SK-N-SH treated with all-trans-retinoic acid at 6 μM for 48 hours (cell line): Measurements from ENCODE around the gene SORL1.

Experiments used
- ATAC-seq: fragments of 200-7000 bp; cut with Tn5 transposase; 3 replicates; pipeline ENCODE4 v1.9.1; 2020; ENCODE audit warnings: mild to moderate bottlenecking, moderate library complexity
- CREB5 ChIP-seq: fragments of 250-450 bp; sonication (Bioruptor Pico); IDR thresholded peaks from 2 replicates; pipeline ENCODE4 v1.5.1; 2020; ENCODE audit warnings: low read depth, mild to moderate bottlenecking, moderate library complexity
- CSDC2 ChIP-seq: fragments of 250-450 bp; sonication (Bioruptor Pico); IDR thresholded peaks from 2 replicates; pipeline ENCODE4 v1.5.0; 2020; ENCODE audit warnings: mild to moderate bottlenecking, moderate library complexity
- CSRNP3 ChIP-seq: fragments of 250-450 bp; sonication (Bioruptor Pico); IDR thresholded peaks from 2 replicates; pipeline ENCODE4 v1.5.1; 2021; ENCODE audit warnings: mild to moderate bottlenecking, moderate library complexity
- ISL1 ChIP-seq: fragments of 250-450 bp; sonication (Bioruptor Pico); IDR thresholded peaks from 2 replicates; pipeline ENCODE4 v2.1.2; 2022; ENCODE audit warnings: mild to moderate bottlenecking, moderate library complexity
- PATZ1 ChIP-seq: fragments of 250-450 bp; sonication (Bioruptor Pico); IDR thresholded peaks from 2 replicates; pipeline ENCODE4 v1.8.0; 2020; ENCODE audit warnings: mild to moderate bottlenecking, moderate library complexity, borderline replicate concordance
- POU6F1 ChIP-seq: fragments of 250-450 bp; sonication (Bioruptor Pico); IDR thresholded peaks from 2 replicates; pipeline ENCODE4 v1.8.0; 2021; ENCODE audit warnings: low read depth, mild to moderate bottlenecking, moderate library complexity, borderline replicate concordance
- RARB ChIP-seq: fragments of 250-450 bp; sonication (Bioruptor Pico); IDR thresholded peaks from 2 replicates; pipeline ENCODE4 v1.8.0; 2021; ENCODE audit warnings: mild to moderate bottlenecking, moderate library complexity
- SNAI2 ChIP-seq: fragments of 250-450 bp; sonication (Bioruptor Pico); IDR thresholded peaks from 2 replicates; pipeline ENCODE4 v1.5.0; 2020; ENCODE audit warnings: mild to moderate bottlenecking, moderate library complexity
- TCF4 ChIP-seq: fragments of 250-450 bp; sonication (Bioruptor Pico); IDR thresholded peaks from 2 replicates; pipeline ENCODE4 v1.8.0; 2021; ENCODE audit warnings: mild to moderate bottlenecking, moderate library complexity, borderline replicate concordance
- TOX ChIP-seq: fragments of 250-450 bp; sonication (Bioruptor Pico); IDR thresholded peaks from 2 replicates; pipeline ENCODE4 v1.8.0; 2021; ENCODE audit warnings: mild to moderate bottlenecking, moderate library complexity, borderline replicate concordance
- TSHZ2 ChIP-seq: fragments of 250-450 bp; sonication (Bioruptor Pico); IDR thresholded peaks from 2 replicates; pipeline ENCODE4 v1.5.0; 2020; ENCODE audit warnings: mild to moderate bottlenecking, moderate library complexity
- ZFP30 ChIP-seq: fragments of 450-650 bp; formaldehyde crosslinking; IDR thresholded peaks from 2 replicates; pipeline ENCODE4 v1.5.0; 2022; ENCODE audit warnings: mild to moderate bottlenecking, moderate library complexity
- ZNF565 ChIP-seq: fragments of 450-650 bp; formaldehyde crosslinking; conservative IDR thresholded peaks from 2 replicates; pipeline ENCODE4 v1.5.0; 2020; ENCODE audit warnings: low read depth, mild to moderate bottlenecking, moderate library complexity
- ZNF70 ChIP-seq: fragments of 450-650 bp; formaldehyde crosslinking; IDR thresholded peaks from 2 replicates; pipeline ENCODE4 v1.5.0; 2020; ENCODE audit warnings: mild to moderate bottlenecking, moderate library complexity
- ZNF8 ChIP-seq: fragments of 450-650 bp; formaldehyde crosslinking; IDR thresholded peaks from 2 replicates; pipeline ENCODE4 v1.5.0; 2020; ENCODE audit warnings: mild to moderate bottlenecking, moderate library complexity

Gene SORL1

GRCh38 chr11:121530257-121530656, 78.1 kb downstream of the SORL1 start:
- no peak for TF ChIP-seq ISL1 (CRISPR knock-in tag)
- TF ChIP-seq PATZ1 (CRISPR knock-in tag), result no peak
- no peak for TF ChIP-seq TOX (CRISPR knock-in tag)
- TF ChIP-seq ZNF8 (CRISPR knock-in tag), result no peak
- no peak for TF ChIP-seq SNAI2
- TF ChIP-seq RARB (CRISPR knock-in tag), result no peak
- no peak for TF ChIP-seq POU6F1 (CRISPR knock-in tag)
- TF ChIP-seq CSRNP3, result no peak
- no peak for TF ChIP-seq ZFP30 (CRISPR knock-in tag)
- TF ChIP-seq CSDC2 (CRISPR knock-in tag), result no peak
- TF ChIP-seq ZNF70 (CRISPR knock-in tag), result no peak
- no peak for TF ChIP-seq TSHZ2 (CRISPR knock-in tag)
- no peak for TF ChIP-seq CREB5 (CRISPR knock-in tag)
- TF ChIP-seq ZNF565 (CRISPR knock-in tag), result no peak
- ATAC-seq, result no peak

- no peak for ATAC-seq
- TF ChIP-seq CSDC2 (CRISPR knock-in tag) (no peak), TCF4 (CRISPR knock-in tag) (no peak), CSRNP3 (no peak)
Measured at GRCh38 chr11:121533601-121534000, 81.5 kb downstream of the SORL1 start.

GRCh38 chr11:121534131-121535093, 82.3 kb downstream of the SORL1 start:
- peak; percentile 27; the same call in 2 of the 3 replicates for ATAC-seq
- TF ChIP-seq CSRNP3 (no peak), RARB (CRISPR knock-in tag) (no peak), ZNF565 (CRISPR knock-in tag) (no peak)
